Measurements from ENCODE around the gene TTC8. TPM values are rescaled to one million over a fixed set of nuclear protein-coding genes. Genes with fewer than 3 reads are reported as not detected.

The TTC8 gene
- total RNA-seq, 1 experiment from 2014 or later, result 23.9 TPM

GRCh38 chr14:88829188-88829587, 4.7 kb downstream of the TTC8 start:
- ChIA-PET POLR2A (interaction anchor here (0.5 to 1.4 kb wide), 2 partner anchors 21 to 1198 kb away, joined by 3 to 5 read pairs; no protein-coding TSS in a partner anchor), CTCF (interaction anchor here (0.6 to 1.2 kb wide), 2 partner anchors 23 to 161 kb away, joined by 3 to 5 read pairs; no protein-coding TSS in a partner anchor)
- Mint-ChIP-seq H3K4me3 (ENCODE audit: unreplicated experiment) (no peak overlapping the region), H3K36me3 (ENCODE audit: insufficient read depth, unreplicated experiment) (peaks cover 7% of the 10 kb centered on the region), H3K27ac (ENCODE audit: low read depth, unreplicated experiment) (peak overlapping the region; percentile 43), H3K9me3 (ENCODE audit: unreplicated experiment) (no peaks in the 10 kb centered on the region), H3K27me3 (ENCODE audit: insufficient read depth, unreplicated experiment) (no peaks in the 10 kb centered on the region), H3K4me1 (ENCODE audit: insufficient read depth, unreplicated experiment) (peaks cover 42% of the 10 kb centered on the region)
- DNase-seq (ENCODE audit: unreplicated experiment), result no peak
- BruUV-seq (replicated peaks), result no TSS peak
- TF ChIP-seq CTCF (IDR thresholded peaks at IDR 0.05; ENCODE audit: unreplicated experiment), result no peak
- intact Hi-C loops (cut with micrococcal nuclease), result no loop called here

GRCh38 chr14:88829685-88830302, 5.3 kb downstream of the TTC8 start:
- H3K4me3 Mint-ChIP-seq (ENCODE audit: unreplicated experiment), result no peak overlapping the region
- H3K36me3 Mint-ChIP-seq (ENCODE audit: insufficient read depth, unreplicated experiment), result peaks cover 5% of the 10 kb centered on the region
- peaks cover 45% of the 10 kb centered on the region for H3K4me1 Mint-ChIP-seq (ENCODE audit: insufficient read depth, unreplicated experiment)
- no peak for DNase-seq (ENCODE audit: unreplicated experiment)
- ChIA-PET CTCF (interaction anchor here (0.6 to 1.3 kb wide), 7 partner anchors 9 to 271 kb away, joined by 3 to 5 read pairs (median 3); no protein-coding TSS in a partner anchor), POLR2A (interaction anchor here (0.7 to 1.4 kb wide), 2 partner anchors 20 to 53 kb away, joined by 3 read pairs; no protein-coding TSS in a partner anchor)
- H3K27ac Mint-ChIP-seq (ENCODE audit: low read depth, unreplicated experiment), result peak overlapping the region; percentile 43
- no TSS peak for BruUV-seq (replicated peaks)
- H3K9me3 Mint-ChIP-seq (ENCODE audit: unreplicated experiment), result no peaks in the 10 kb centered on the region
- no peaks in the 10 kb centered on the region for H3K27me3 Mint-ChIP-seq (ENCODE audit: insufficient read depth, unreplicated experiment)
- intact Hi-C loops (cut with micrococcal nuclease), result no loop called here
- TF ChIP-seq CTCF (IDR thresholded peaks at IDR 0.05; ENCODE audit: unreplicated experiment), result no peak

- no peak overlapping the region for H3K4me3 Mint-ChIP-seq (ENCODE audit: unreplicated experiment)
- no peaks in the 10 kb centered on the region for H3K27me3 Mint-ChIP-seq (ENCODE audit: insufficient read depth, unreplicated experiment)
- no peaks in the 10 kb centered on the region for H3K9me3 Mint-ChIP-seq (ENCODE audit: unreplicated experiment)
- BruUV-seq (replicated peaks), result no TSS peak
- POLR2A ChIA-PET, result no interaction called here
- no peak for TF ChIP-seq CTCF (IDR thresholded peaks at IDR 0.05; ENCODE audit: unreplicated experiment)
- H3K36me3 Mint-ChIP-seq (ENCODE audit: insufficient read depth, unreplicated experiment), result peaks cover 5% of the 10 kb centered on the region
- CTCF ChIA-PET, result interaction anchor here (1.0 to 1.6 kb wide), 2 partner anchors 21 to 25 kb away, joined by 3 to 4 read pairs; no protein-coding TSS in a partner anchor
- DNase-seq (ENCODE audit: unreplicated experiment), result peak; percentile 89
- H3K27ac Mint-ChIP-seq (ENCODE audit: low read depth, unreplicated experiment), result peak overlapping the region; percentile 59
- intact Hi-C loops (cut with micrococcal nuclease), result no loop called here
- H3K4me1 Mint-ChIP-seq (ENCODE audit: insufficient read depth, unreplicated experiment), result peaks cover 43% of the 10 kb centered on the region
Measured at GRCh38 chr14:88831284-88831683, 6.8 kb downstream of the TTC8 start.

- no peaks in the 10 kb centered on the region for H3K27me3 Mint-ChIP-seq (ENCODE audit: insufficient read depth, unreplicated experiment)
- intact Hi-C loops (cut with micrococcal nuclease), result no loop called here
Measured at GRCh38 chr14:88834883-88835431, 10.5 kb downstream of the TTC8 start.

More at GRCh38 chr14:88834883-88835431, 10.5 kb downstream of the TTC8 start:
- Mint-ChIP-seq H3K36me3 (ENCODE audit: insufficient read depth, unreplicated experiment) (peaks cover 5% of the 10 kb centered on the region), H3K9me3 (ENCODE audit: unreplicated experiment) (no peaks in the 10 kb centered on the region), H3K4me1 (ENCODE audit: insufficient read depth, unreplicated experiment) (peaks cover 50% of the 10 kb centered on the region), H3K4me3 (ENCODE audit: unreplicated experiment) (no peak overlapping the region), H3K27ac (ENCODE audit: low read depth, unreplicated experiment) (no peak overlapping the region)
- peak; percentile 26 for DNase-seq (ENCODE audit: unreplicated experiment)
- no peak for TF ChIP-seq CTCF (IDR thresholded peaks at IDR 0.05; ENCODE audit: unreplicated experiment)
- BruUV-seq (replicated peaks), result no TSS peak
- CTCF ChIA-PET, result no interaction called here
- POLR2A ChIA-PET, result interaction anchor here (1.5 to 1.9 kb wide), 3 partner anchors 10 to 11 kb away, joined by 5 to 14 read pairs (median 6); partner anchors contain the start of gene TTC8

All from MCF 10A (cell line).